ENCODE data around the gene WAC.
A peak's percentile ranks its signal among the peaks of the same experiment; 100 is the strongest.

Gene WAC

GRCh38 chr10:28620251-28620650 is 87.3 kb downstream of the WAC start:
- no peak for TF ChIP-seq Cebpa-rat (IDR thresholded peaks at IDR 0.05)
- Histone ChIP-seq H3K4me2 (peak overlapping the region in 8 of 11 experiments; percentile 29 to 77 (median 54); a peak in 15 of 22 replicates), H3K4me1 (peaks cover 0 to 31% (median 20%) of the 10 kb centered on the region in 10 experiments; a peak in 15 of 20 replicates), H3K9me3 (replicated peaks in 1 of 11) (no peaks in the 10 kb centered on the region), H3K4me3 (no peak overlapping the region), H3K36me3 (peaks cover 63 to 81% (median 73%) of the 10 kb centered on the region in 11 experiments), H3K9ac (no peak overlapping the region), H3K27ac (peak overlapping the region in 9 of 11 experiments; percentile 17 to 65 (median 36); a peak in 13 of 22 replicates), H4K20me1 (peaks cover 2 to 68% (median 33%) of the 10 kb centered on the region in 11 experiments; a peak in 18 of 22 replicates), H3K27me3 (no peaks in the 10 kb centered on the region)

GRCh38 chr10:28623483-28623882 is 90.6 kb downstream of the WAC start:
- Histone ChIP-seq H3K27me3 (no peaks in the 10 kb centered on the region), H3K9ac (no peak overlapping the region), H3K9me3 (replicated peaks in 1 of 11) (no peaks in the 10 kb centered on the region), H3K4me1 (peaks cover 0 to 27% (median 21%) of the 10 kb centered on the region in 10 experiments; a peak in 15 of 20 replicates), H3K36me3 (peaks cover 30 to 49% (median 41%) of the 10 kb centered on the region in 11 experiments; a peak in 21 of 22 replicates), H3K27ac (no peak overlapping the region), H4K20me1 (peaks cover 0 to 37% (median 21%) of the 10 kb centered on the region in 11 experiments; a peak in 12 of 22 replicates), H3K4me3 (no peak overlapping the region), H3K4me2 (no peak overlapping the region)
- no peak for TF ChIP-seq Cebpa-rat (IDR thresholded peaks at IDR 0.05)

- Histone ChIP-seq H3K4me1 (peaks cover 0 to 21% (median 14%) of the 10 kb centered on the region in 10 experiments; a peak in 15 of 20 replicates), H3K9ac (no peak overlapping the region), H3K27me3 (no peaks in the 10 kb centered on the region), H4K20me1 (peaks cover 0 to 33% (median 18%) of the 10 kb centered on the region in 11 experiments; a peak in 11 of 22 replicates), H3K4me3 (no peak overlapping the region), H3K27ac (no peak overlapping the region), H3K4me2 (no peak overlapping the region), H3K36me3 (peaks cover 24 to 40% (median 33%) of the 10 kb centered on the region in 11 experiments; a peak in 21 of 22 replicates), H3K9me3 (replicated peaks in 1 of 11) (no peaks in the 10 kb centered on the region)
- no peak for TF ChIP-seq Cebpa-rat (IDR thresholded peaks at IDR 0.05)
Measured at GRCh38 chr10:28624351-28624750, 91.4 kb downstream of the WAC start.

- H3K27me3 ChIP-seq, result no peaks in the 10 kb centered on the region
- H3K9ac ChIP-seq, result no peak overlapping the region
- H3K36me3 ChIP-seq, result peaks cover 0 to 13% (median 6%) of the 10 kb centered on the region in 11 experiments; a peak in 12 of 22 replicates
- H3K4me3 ChIP-seq, result no peak overlapping the region
- TF ChIP-seq Cebpa-rat (IDR thresholded peaks at IDR 0.05), result no peak
- peaks cover 0 to 24% (median 0%) of the 10 kb centered on the region in 11 experiments; a peak in 6 of 22 replicates for H4K20me1 ChIP-seq
- H3K4me1 ChIP-seq, result peaks cover 0 to 7% (median 0%) of the 10 kb centered on the region in 10 experiments; a peak in 3 of 20 replicates
- H3K4me2 ChIP-seq, result no peak overlapping the region
- H3K9me3 ChIP-seq (replicated peaks in 1 of 11), result no peaks in the 10 kb centered on the region
- H3K27ac ChIP-seq, result no peak overlapping the region
Measured at GRCh38 chr10:28627102-28627501, 94.2 kb downstream of the WAC start.

- no peaks in the 10 kb centered on the region for H3K9me3 ChIP-seq (replicated peaks in 1 of 11)
- no peak for TF ChIP-seq Cebpa-rat (IDR thresholded peaks at IDR 0.05)
- H3K27ac ChIP-seq, result no peak overlapping the region
- no peak overlapping the region for H3K9ac ChIP-seq
- no peaks in the 10 kb centered on the region for H3K27me3 ChIP-seq
- no peak overlapping the region for H3K4me3 ChIP-seq
- H4K20me1 ChIP-seq, result peaks cover 0 to 24% (median 0%) of the 10 kb centered on the region in 11 experiments; a peak in 5 of 22 replicates
- peaks cover 0 to 3% (median 0%) of the 10 kb centered on the region in 11 experiments; a peak in 4 of 22 replicates for H3K36me3 ChIP-seq
- peak overlapping the region in 2 of 11 experiments; percentile 5 to 27; a peak in 1 of 22 replicates for H3K4me2 ChIP-seq
- peaks cover 0 to 7% (median 0%) of the 10 kb centered on the region in 10 experiments; a peak in 3 of 20 replicates for H3K4me1 ChIP-seq
Measured at GRCh38 chr10:28628184-28628893, 95.4 kb downstream of the WAC start.

- Histone ChIP-seq H3K9me3 (replicated peaks in 1 of 11) (no peaks in the 10 kb centered on the region), H3K27me3 (no peaks in the 10 kb centered on the region), H3K27ac (no peak overlapping the region), H3K9ac (no peak overlapping the region), H4K20me1 (0 out of 22 replicates have a peak, but pooled peaks cover 0 to under 1% (median 0%) of the 10 kb centered on the region in 11 experiments), H3K4me2 (no peak overlapping the region), H3K4me3 (no peak overlapping the region), H3K36me3 (no peaks in the 10 kb centered on the region), H3K4me1 (peaks cover 0 to 7% (median 0%) of the 10 kb centered on the region in 10 experiments; a peak in 3 of 20 replicates)
- no peak for TF ChIP-seq Cebpa-rat (IDR thresholded peaks at IDR 0.05)
Measured at GRCh38 chr10:28631896-28632583, 99.1 kb downstream of the WAC start.

GRCh38 chr10:28632584-28632945 is 99.6 kb downstream of the WAC start:
- no peaks in the 10 kb centered on the region for H3K36me3 ChIP-seq
- no peak overlapping the region for H3K4me3 ChIP-seq
- H3K4me2 ChIP-seq, result no peak overlapping the region
- peaks cover 0 to 7% (median 0%) of the 10 kb centered on the region in 10 experiments; a peak in 3 of 20 replicates for H3K4me1 ChIP-seq
- H3K27ac ChIP-seq, result no peak overlapping the region
- no peak for TF ChIP-seq Cebpa-rat (IDR thresholded peaks at IDR 0.05)
- H3K9ac ChIP-seq, result no peak overlapping the region
- no peaks in the 10 kb centered on the region for H4K20me1 ChIP-seq
- H3K9me3 ChIP-seq (replicated peaks in 1 of 11), result no peaks in the 10 kb centered on the region
- no peaks in the 10 kb centered on the region for H3K27me3 ChIP-seq

GRCh38 chr10:28633750-28634149 is 100.8 kb downstream of the WAC start:
- H3K27me3 ChIP-seq, result no peaks in the 10 kb centered on the region
- peaks cover 0 to under 1% (median 0%) of the 10 kb centered on the region in 10 experiments; a peak in 3 of 20 replicates for H3K4me1 ChIP-seq
- H4K20me1 ChIP-seq, result no peaks in the 10 kb centered on the region
- no peak for TF ChIP-seq Cebpa-rat (IDR thresholded peaks at IDR 0.05)
- H3K27ac ChIP-seq, result no peak overlapping the region
- no peak overlapping the region for H3K4me2 ChIP-seq
- no peaks in the 10 kb centered on the region for H3K36me3 ChIP-seq
- no peak overlapping the region for H3K4me3 ChIP-seq
- 0 out of 22 replicates have a peak, but pooled peaks cover 0 to 3% (median 0%) of the 10 kb centered on the region in 11 experiments for H3K9me3 ChIP-seq (replicated peaks in 1 of 11)
- no peak overlapping the region for H3K9ac ChIP-seq

GRCh38 chr10:28637346-28637745 is 104.4 kb downstream of the WAC start:
- H3K27me3 ChIP-seq, result no peaks in the 10 kb centered on the region
- H3K4me3 ChIP-seq, result no peak overlapping the region
- H3K4me2 ChIP-seq, result no peak overlapping the region
- H3K27ac ChIP-seq, result no peak overlapping the region
- no peaks in the 10 kb centered on the region for H4K20me1 ChIP-seq
- H3K36me3 ChIP-seq, result no peaks in the 10 kb centered on the region
- no peak for TF ChIP-seq Cebpa-rat (IDR thresholded peaks at IDR 0.05)
- 0 out of 22 replicates have a peak, but pooled peaks cover 0 to 5% (median 0%) of the 10 kb centered on the region in 11 experiments for H3K9me3 ChIP-seq (replicated peaks in 1 of 11)
- no peak overlapping the region for H3K9ac ChIP-seq
- no peaks in the 10 kb centered on the region for H3K4me1 ChIP-seq
